Measurements from ENCODE around the gene UHRF2. TPM values are rescaled to one million over a fixed set of nuclear protein-coding genes. Genes with fewer than 3 reads are reported as not detected.

The UHRF2 gene
- total and polyA plus RNA-seq, 10 donors, result 26.3 to 120 (median 61.5) TPM

DNA sequence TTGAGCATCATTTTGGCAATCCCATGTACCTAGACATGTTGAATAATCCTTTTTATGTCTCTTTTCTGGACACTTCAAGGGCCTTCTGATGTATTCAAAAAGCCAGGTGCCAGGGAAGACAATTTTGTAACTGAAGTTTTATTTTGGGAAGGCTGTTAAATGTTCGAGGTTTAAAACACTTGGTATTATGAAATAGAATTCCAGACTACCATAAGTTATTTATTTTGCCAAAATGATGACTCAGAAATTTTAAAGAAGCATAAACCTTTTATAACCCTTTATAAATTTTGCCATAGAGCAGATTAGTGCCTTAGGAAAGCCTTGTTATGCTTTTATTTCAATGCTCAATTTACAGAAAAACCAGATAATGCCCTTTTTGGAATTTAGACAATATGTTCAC is 30.3 kb upstream of the UHRF2 start:
- Histone ChIP-seq H3K4me3 (no peak overlapping the region), H3K9me3 (no peaks in the 10 kb centered on the region), H3K27ac (no peak overlapping the region), H3K4me1 (no peaks in the 10 kb centered on the region), H3K27me3 (replicated peaks in 1 of 7) (no peaks in the 10 kb centered on the region), H3K36me3 (no peaks in the 10 kb centered on the region)
- TF ChIP-seq POLR2A (IDR thresholded peaks at IDR 0.05) (no peak), POLR2AphosphoS5 (IDR thresholded peaks at IDR 0.05) (no peak)
- TF ChIP-seq, protein P1, sequence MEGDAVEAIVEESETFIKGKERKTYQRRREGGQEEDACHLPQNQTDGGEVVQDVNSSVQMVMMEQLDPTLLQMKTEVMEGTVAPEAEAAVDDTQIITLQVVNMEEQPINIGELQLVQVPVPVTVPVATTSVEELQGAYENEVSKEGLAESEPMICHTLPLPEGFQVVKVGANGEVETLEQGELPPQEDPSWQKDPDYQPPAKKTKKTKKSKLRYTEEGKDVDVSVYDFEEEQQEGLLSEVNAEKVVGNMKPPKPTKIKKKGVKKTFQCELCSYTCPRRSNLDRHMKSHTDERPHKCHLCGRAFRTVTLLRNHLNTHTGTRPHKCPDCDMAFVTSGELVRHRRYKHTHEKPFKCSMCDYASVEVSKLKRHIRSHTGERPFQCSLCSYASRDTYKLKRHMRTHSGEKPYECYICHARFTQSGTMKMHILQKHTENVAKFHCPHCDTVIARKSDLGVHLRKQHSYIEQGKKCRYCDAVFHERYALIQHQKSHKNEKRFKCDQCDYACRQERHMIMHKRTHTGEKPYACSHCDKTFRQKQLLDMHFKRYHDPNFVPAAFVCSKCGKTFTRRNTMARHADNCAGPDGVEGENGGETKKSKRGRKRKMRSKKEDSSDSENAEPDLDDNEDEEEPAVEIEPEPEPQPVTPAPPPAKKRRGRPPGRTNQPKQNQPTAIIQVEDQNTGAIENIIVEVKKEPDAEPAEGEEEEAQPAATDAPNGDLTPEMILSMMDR (IDR thresholded peaks at IDR 0.05 in 8 of 11, conservative IDR thresholded peaks at IDR 0.05 in 3 of 11), result no peak
- WGBS, 5 donors, result 27 to 73% (median 48%) methylated on average over 1 of the region's 1 CpG
- intact Hi-C loops (cut with DNase I; ENCODE audit: low total_unique reads), result no loop called here
- no peak for DNase-seq

DNA sequence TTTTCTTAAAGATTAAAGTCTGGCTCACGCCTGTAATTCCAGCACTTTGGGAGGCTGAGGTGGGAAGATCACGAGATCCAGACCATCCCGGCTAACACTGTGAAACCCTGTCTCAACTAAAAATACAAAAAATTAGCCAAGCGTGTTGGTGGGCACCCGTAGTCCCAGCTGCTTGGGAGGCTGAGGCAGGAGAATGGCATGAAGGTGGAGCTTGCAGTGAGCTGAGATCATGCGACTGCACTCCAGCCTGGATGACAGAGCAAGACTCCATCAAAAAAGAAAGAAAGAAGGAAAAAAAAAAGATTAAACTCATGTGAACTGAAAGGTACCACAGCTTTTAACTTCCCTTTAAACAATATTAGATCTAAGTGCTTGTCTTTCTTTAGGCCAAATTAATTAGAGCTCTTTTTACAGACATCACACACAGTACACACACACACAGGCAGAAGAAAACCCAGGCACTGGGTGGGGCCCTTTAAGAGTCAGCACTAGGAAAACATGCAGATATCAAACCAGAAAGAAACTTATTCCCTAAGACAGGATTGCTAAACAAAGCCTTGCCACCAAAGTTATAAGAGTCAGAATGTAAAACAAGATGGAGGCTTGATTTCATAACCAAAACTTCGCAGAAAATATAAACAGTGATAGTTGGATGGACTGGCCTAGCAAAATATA is 29.3 kb upstream of the UHRF2 start:
- no peaks in the 10 kb centered on the region for H3K36me3 ChIP-seq
- TF ChIP-seq, protein P1 (IDR thresholded peaks at IDR 0.05 in 8 of 11, conservative IDR thresholded peaks at IDR 0.05 in 3 of 11), result no peak
- TF ChIP-seq POLR2AphosphoS5 (IDR thresholded peaks at IDR 0.05) (no peak), POLR2A (IDR thresholded peaks at IDR 0.05) (no peak)
- peaks cover 0 to 3% (median 0%) of the 10 kb centered on the region in 8 donors for H3K9me3 ChIP-seq
- no peak overlapping the region for H3K4me3 ChIP-seq
- H3K27me3 ChIP-seq (replicated peaks in 1 of 7), result no peaks in the 10 kb centered on the region
- no peaks in the 10 kb centered on the region for H3K4me1 ChIP-seq
- WGBS, 5 donors, result 83 to 94% (median 93%) methylated on average over 7 of the region's 7 CpGs
- no peak for DNase-seq
- intact Hi-C loops (cut with DNase I; ENCODE audit: low total_unique reads), result no loop called here
- H3K27ac ChIP-seq, result no peak overlapping the region

DNA sequence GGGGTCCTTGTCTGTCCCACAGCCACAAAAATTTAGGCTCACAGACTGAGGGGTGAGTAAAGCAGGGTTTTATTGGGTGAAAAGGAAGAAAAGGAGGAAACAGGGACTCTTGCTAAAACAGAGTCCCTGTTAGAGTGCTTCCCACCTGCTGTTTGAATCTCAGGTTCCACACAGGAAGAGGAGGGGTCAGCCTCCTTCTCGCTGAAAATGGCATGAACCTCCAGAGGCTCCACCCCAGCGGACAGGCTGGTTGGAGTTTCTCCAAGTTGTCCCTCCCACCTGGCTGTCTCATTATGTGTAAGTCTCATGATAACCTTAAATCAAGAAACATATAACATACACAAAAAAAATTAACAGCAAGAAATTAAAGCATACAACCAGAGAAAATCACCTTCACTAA is 28.3 kb upstream of the UHRF2 start:
- H3K36me3 ChIP-seq, result no peaks in the 10 kb centered on the region
- H3K4me1 ChIP-seq, result no peaks in the 10 kb centered on the region
- no peak overlapping the region for H3K27ac ChIP-seq
- TF ChIP-seq POLR2AphosphoS5 (IDR thresholded peaks at IDR 0.05) (no peak), POLR2A (IDR thresholded peaks at IDR 0.05) (no peak)
- TF ChIP-seq, protein P1 (IDR thresholded peaks at IDR 0.05 in 8 of 11, conservative IDR thresholded peaks at IDR 0.05 in 3 of 11), result no peak
- WGBS, 5 donors, result 47 to 68% (median 60%) methylated on average over 2 of the region's 2 CpGs
- H3K9me3 ChIP-seq, result peaks cover 0 to 3% (median 0%) of the 10 kb centered on the region in 8 donors
- no peak for DNase-seq
- H3K27me3 ChIP-seq (replicated peaks in 1 of 7), result no peaks in the 10 kb centered on the region
- intact Hi-C loops (cut with DNase I; ENCODE audit: low total_unique reads), result no loop called here
- no peak overlapping the region for H3K4me3 ChIP-seq

DNA sequence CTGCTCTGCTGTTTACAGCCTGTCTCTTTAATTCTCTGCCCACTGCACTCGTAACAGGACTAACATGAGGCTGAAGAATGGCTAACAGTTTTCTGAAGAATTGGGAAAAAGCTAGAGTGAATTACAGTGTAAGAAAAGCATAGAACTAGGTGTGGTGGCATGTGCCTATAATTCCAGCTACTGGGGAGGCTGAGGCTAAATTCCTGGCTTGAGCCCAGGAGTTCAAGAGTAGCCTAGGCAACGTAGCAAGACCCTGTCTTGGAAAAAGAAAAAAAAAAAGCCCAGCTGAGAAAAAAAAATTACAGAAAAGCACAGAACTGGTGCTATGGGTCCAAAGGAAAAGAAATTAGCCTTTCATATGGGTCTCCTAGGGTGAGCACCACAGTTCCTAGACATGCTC is 13.9 kb upstream of the UHRF2 start:
- no peak for DNase-seq
- no peak for TF ChIP-seq POLR2A (IDR thresholded peaks at IDR 0.05)
- TF ChIP-seq, protein P1 (IDR thresholded peaks at IDR 0.05 in 8 of 11, conservative IDR thresholded peaks at IDR 0.05 in 3 of 11), result no peak
- TF ChIP-seq POLR2AphosphoS5 (IDR thresholded peaks at IDR 0.05), result no peak
- intact Hi-C loops (cut with DNase I; ENCODE audit: low total_unique reads), result no loop called here
- Histone ChIP-seq H3K4me1 (no peaks in the 10 kb centered on the region), H3K27ac (no peak overlapping the region), H3K36me3 (no peaks in the 10 kb centered on the region), H3K27me3 (replicated peaks in 1 of 7) (no peaks in the 10 kb centered on the region), H3K9me3 (no peaks in the 10 kb centered on the region), H3K4me3 (no peak overlapping the region)
- WGBS, 5 donors, result 65 to 75% (median 72%) methylated on average over 2 of the region's 2 CpGs

Data from spleen (tissue), 11 donors.